ENCODE results near the gene RAMACL.
A peak's percentile ranks its signal among the peaks of the same experiment; 100 is the strongest.
"Not testable (repeated sequence)": the region's sequence is repeated elsewhere in the genome, so short reads cannot be mapped to it uniquely, and the experiment has no call there.

Gene RAMACL

GRCh38 chr6:166595061-166595780, 8.7 kb upstream of the RAMACL start:
- DNase-seq (ENCODE audit: low spot score): peak; percentile 91

- peak; percentile 39 for DNase-seq (ENCODE audit: low spot score)
These were observed 6.3 kb upstream of the RAMACL start for GRCh38 chr6:166592821-166593220.

- no peak for DNase-seq (ENCODE audit: low spot score)
These were observed 5.6 kb upstream of the RAMACL start for GRCh38 chr6:166591961-166592520.

- DNase-seq (ENCODE audit: low spot score): no peak
These were observed 4.5 kb upstream of the RAMACL start for GRCh38 chr6:166591026-166591425.

GRCh38 chr6:166589786-166590574, 3.5 kb upstream of the RAMACL start:
- DNase-seq (ENCODE audit: low spot score): no peak

GRCh38 chr6:166589337-166589731, 2.9 kb upstream of the RAMACL start:
- DNase-seq (ENCODE audit: low spot score): peak; percentile 44

GRCh38 chr6:166588691-166589336, 2.3 kb upstream of the RAMACL start:
- peak; percentile 53 for DNase-seq (ENCODE audit: low spot score)

GRCh38 chr6:166587631-166588413, 1.3 kb upstream of the RAMACL start:
- no peak for DNase-seq (ENCODE audit: low spot score)

GRCh38 chr6:166584853-166585429, 1.5 kb downstream of the RAMACL start:
- no peak for DNase-seq (ENCODE audit: low spot score)

- no peak for DNase-seq (ENCODE audit: low spot score)
These were observed 2.3 kb downstream of the RAMACL start for GRCh38 chr6:166584155-166584554.

GRCh38 chr6:166583230-166583965, 3.1 kb downstream of the RAMACL start:
- no peak for DNase-seq (ENCODE audit: low spot score)

GRCh38 chr6:166582258-166582657, 4.2 kb downstream of the RAMACL start:
- DNase-seq (ENCODE audit: low spot score): no peak

- not testable (repeated sequence) for DNase-seq (ENCODE audit: low spot score)
These were observed 4.7 kb downstream of the RAMACL start for GRCh38 chr6:166581801-166582200.

- no peak for DNase-seq (ENCODE audit: low spot score)
These were observed 5.4 kb downstream of the RAMACL start for GRCh38 chr6:166581091-166581511.

- DNase-seq (ENCODE audit: low spot score): no peak
These were observed 6.1 kb downstream of the RAMACL start for GRCh38 chr6:166580076-166581050.

GRCh38 chr6:166579237-166579850, 7.1 kb downstream of the RAMACL start:
- DNase-seq (ENCODE audit: low spot score): no peak

- no peak for DNase-seq (ENCODE audit: low spot score)
These were observed 7.8 kb downstream of the RAMACL start for GRCh38 chr6:166578536-166579236.

GRCh38 chr6:166575205-166575604, 11.3 kb downstream of the RAMACL start:
- no peak for DNase-seq (ENCODE audit: low spot score)

Data from kidney tubule cell (primary cell).